Natural killer cell (primary cell): ENCODE measurements around the gene PTPRA. TPM values are rescaled to one million over a fixed set of nuclear protein-coding genes. Genes with fewer than 3 reads are reported as not detected.

Experiments
- ATAC-seq, 3 donors: fragments of 150-1000 bp in 2 of 3; fragments of 200-7000 bp in 1 of 3; cut with Tn5 transposase; 1 replicate in 1 of 3; 2 replicates in 2 of 3; pipeline ENCODE4 v1.10.0; 2021; ENCODE audit warnings: mild to moderate bottlenecking in 2 of 3, moderate library complexity in 2 of 3
- DNase-seq, 2 donors: peaks; one replicate each; pipeline versions ENCODE4 v3.0.0 to v3.0.0-alpha.2; 2013 to 2021; ENCODE audit warnings: mixed read lengths in 1 of 2
- H3K27ac ChIP-seq: one replicate; pipeline ENCODE4 v1.5.1; 2013; ENCODE audit warnings: mild to moderate bottlenecking, low read length
- H3K27me3 ChIP-seq: one replicate; pipeline ENCODE4 v1.6.1; 2013; ENCODE audit warnings: low read length; ENCODE audit not compliant: control insufficient read depth, insufficient read depth
- H3K36me3 ChIP-seq: one replicate; pipeline ENCODE4 v1.6.1; 2013; ENCODE audit warnings: low read length; ENCODE audit not compliant: control insufficient read depth, insufficient read depth
- H3K4me1 ChIP-seq: one replicate; pipeline ENCODE4 v1.6.1; 2013; ENCODE audit warnings: low read length; ENCODE audit not compliant: control insufficient read depth, insufficient read depth
- H3K4me3 ChIP-seq: one replicate; pipeline ENCODE4 v1.5.1; 2013; ENCODE audit warnings: low read length
- H3K9me3 ChIP-seq: one replicate; pipeline ENCODE4 v1.6.1; 2013; ENCODE audit warnings: low read length; ENCODE audit not compliant: control insufficient read depth, insufficient read depth
- H3K27ac Mint-ChIP-seq, 2 donors: one replicate each; pipeline ENCODE4 v1.8.0; 2022; ENCODE audit warnings: mild to moderate bottlenecking in 2 of 2, mixed read lengths in 2 of 2, moderate library complexity in 1 of 2
- H3K27me3 Mint-ChIP-seq, 2 donors: one replicate each; pipeline ENCODE4 v1.8.0; 2022; ENCODE audit warnings: low read depth in 2 of 2, mixed read lengths in 2 of 2
- H3K36me3 Mint-ChIP-seq: one replicate; pipeline ENCODE4 v1.8.0; 2022; ENCODE audit warnings: mixed read lengths
- H3K4me1 Mint-ChIP-seq, 2 donors: one replicate each; pipeline ENCODE4 v1.8.0; 2022; ENCODE audit warnings: mixed read lengths in 2 of 2
- H3K4me3 Mint-ChIP-seq: one replicate; pipeline ENCODE4 v1.8.0; 2022; ENCODE audit warnings: mild to moderate bottlenecking, moderate library complexity, mixed read lengths
- H3K9me3 Mint-ChIP-seq, 2 donors: one replicate each; pipeline ENCODE4 v1.8.0; 2022; ENCODE audit warnings: mixed read lengths in 2 of 2
- WGBS: methylation state at CpG from one replicate; pipeline ENCODE4 v1.1.7; 2013; ENCODE audit warnings: missing lambda C conversion rate; ENCODE audit not compliant: insufficient coverage; 5-methylcytosine and 5-hydroxymethylcytosine counted together
- intact Hi-C: fragments of 100-400 bp; cut with micrococcal nuclease; formaldehyde crosslinking; loops from one replicate; pipeline ENCODE4 v1.14.2; 2022
- total RNA-seq, 4 donors: library from RNA; stranded (reverse); fragments of 120-200 nt in 1 of 4; gene quantifications; one replicate each; pipeline versions ENCODE4 v1.2.3 to v1.2.4, GENCODE V29; 2013 to 2022
- TF ChIP-seq, protein P1 (sequence below): fragments of 200-600 bp; IDR thresholded peaks from one replicate; pipeline ENCODE4 v1.8.0; 2022; ENCODE audit warnings: antibody characterized with exemption

The PTPRA gene
- total RNA-seq, 3 donors from 2014 or later (not counting 1 experiment from before 2014, with no cell fraction given), result 125 to 172 (median 141) TPM

GRCh38 chr20:2902818-2903217 is 29.5 kb downstream of the PTPRA start:
- H3K27me3 Mint-ChIP-seq, result no peaks in the 10 kb centered on the region
- H3K4me3 ChIP-seq, result no peak overlapping the region
- no peak for DNase-seq
- H3K9me3 Mint-ChIP-seq, result no peaks in the 10 kb centered on the region
- H3K27ac Mint-ChIP-seq, result peak overlapping the region; percentile 31 to 43
- no peak overlapping the region for H3K4me3 Mint-ChIP-seq
- peaks cover 17% of the 10 kb centered on the region for H3K4me1 ChIP-seq
- H3K36me3 Mint-ChIP-seq, result no peaks in the 10 kb centered on the region
- intact Hi-C loops, result no loop called here
- no peak overlapping the region for H3K27ac ChIP-seq
- H3K27me3 ChIP-seq, result no peaks in the 10 kb centered on the region
- H3K4me1 Mint-ChIP-seq, result peaks cover 46 to 54% of the 10 kb centered on the region in 2 donors
- H3K36me3 ChIP-seq, result no peaks in the 10 kb centered on the region
- no peaks in the 10 kb centered on the region for H3K9me3 ChIP-seq
- WGBS, result 100% methylated on average over 2 of the region's 3 CpGs
- TF ChIP-seq, protein P1, sequence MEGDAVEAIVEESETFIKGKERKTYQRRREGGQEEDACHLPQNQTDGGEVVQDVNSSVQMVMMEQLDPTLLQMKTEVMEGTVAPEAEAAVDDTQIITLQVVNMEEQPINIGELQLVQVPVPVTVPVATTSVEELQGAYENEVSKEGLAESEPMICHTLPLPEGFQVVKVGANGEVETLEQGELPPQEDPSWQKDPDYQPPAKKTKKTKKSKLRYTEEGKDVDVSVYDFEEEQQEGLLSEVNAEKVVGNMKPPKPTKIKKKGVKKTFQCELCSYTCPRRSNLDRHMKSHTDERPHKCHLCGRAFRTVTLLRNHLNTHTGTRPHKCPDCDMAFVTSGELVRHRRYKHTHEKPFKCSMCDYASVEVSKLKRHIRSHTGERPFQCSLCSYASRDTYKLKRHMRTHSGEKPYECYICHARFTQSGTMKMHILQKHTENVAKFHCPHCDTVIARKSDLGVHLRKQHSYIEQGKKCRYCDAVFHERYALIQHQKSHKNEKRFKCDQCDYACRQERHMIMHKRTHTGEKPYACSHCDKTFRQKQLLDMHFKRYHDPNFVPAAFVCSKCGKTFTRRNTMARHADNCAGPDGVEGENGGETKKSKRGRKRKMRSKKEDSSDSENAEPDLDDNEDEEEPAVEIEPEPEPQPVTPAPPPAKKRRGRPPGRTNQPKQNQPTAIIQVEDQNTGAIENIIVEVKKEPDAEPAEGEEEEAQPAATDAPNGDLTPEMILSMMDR, result no peak
- ATAC-seq, result no peak

DNA sequence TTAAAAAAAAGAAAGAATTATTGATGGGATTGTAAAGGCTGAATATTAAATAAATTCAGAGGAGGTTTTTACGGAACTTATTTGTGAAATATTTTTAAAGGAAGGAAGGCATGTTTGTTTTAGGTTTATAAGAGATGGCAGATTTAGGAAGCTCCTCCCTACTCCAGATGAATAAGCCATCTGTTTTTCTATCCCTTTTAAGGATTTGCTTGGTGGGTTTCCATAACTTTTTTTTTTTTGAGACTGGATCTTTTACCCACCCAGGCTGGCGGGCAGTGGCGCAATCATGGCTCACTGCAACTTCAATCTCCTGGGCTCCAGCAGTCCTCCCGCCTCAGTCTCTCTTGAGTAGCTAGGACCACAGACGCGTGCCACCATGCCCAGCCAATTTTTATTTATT is 30.4 kb downstream of the PTPRA start:
- intact Hi-C loops, result no loop called here
- no peak for ATAC-seq
- Histone ChIP-seq H3K27ac (no peak overlapping the region), H3K9me3 (no peaks in the 10 kb centered on the region), H3K27me3 (no peaks in the 10 kb centered on the region), H3K4me1 (peaks cover 17% of the 10 kb centered on the region), H3K4me3 (no peak overlapping the region), H3K36me3 (no peaks in the 10 kb centered on the region)
- 97% methylated on average over 6 of the region's 6 CpGs for WGBS
- Mint-ChIP-seq H3K9me3 (no peaks in the 10 kb centered on the region), H3K4me1 (peaks cover 50 to 53% of the 10 kb centered on the region in 2 donors), H3K27ac (peak overlapping the region; percentile 20 to 43), H3K27me3 (no peaks in the 10 kb centered on the region), H3K36me3 (no peaks in the 10 kb centered on the region), H3K4me3 (no peak overlapping the region)
- TF ChIP-seq, protein P1, result no peak
- DNase-seq, result no peak

DNA sequence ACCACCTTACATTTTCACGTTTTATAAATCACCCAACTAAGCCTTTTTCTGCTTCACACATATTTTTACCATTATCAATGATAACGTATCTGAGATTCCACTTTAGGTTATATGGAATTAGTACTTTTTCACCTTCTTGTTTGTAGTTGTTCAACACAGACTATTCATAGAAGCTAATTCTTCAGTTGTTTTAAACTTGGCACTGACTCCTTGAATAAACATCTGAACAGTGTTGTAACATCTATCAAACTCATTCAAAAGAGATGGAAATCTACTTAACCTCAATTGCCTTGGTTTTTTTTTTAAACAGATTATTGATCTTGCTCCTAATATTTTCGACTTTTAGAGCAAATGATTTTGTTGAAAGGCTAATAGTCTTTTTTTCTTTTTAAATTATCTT is 34.2 kb downstream of the PTPRA start:
- Mint-ChIP-seq H3K27ac (no peak overlapping the region), H3K36me3 (no peaks in the 10 kb centered on the region), H3K9me3 (no peaks in the 10 kb centered on the region), H3K27me3 (no peaks in the 10 kb centered on the region), H3K4me1 (peaks cover 18 to 23% of the 10 kb centered on the region in 2 donors), H3K4me3 (no peak overlapping the region)
- TF ChIP-seq, protein P1, result no peak
- Histone ChIP-seq H3K27ac (no peak overlapping the region), H3K27me3 (no peaks in the 10 kb centered on the region), H3K4me3 (no peak overlapping the region), H3K9me3 (no peaks in the 10 kb centered on the region), H3K4me1 (no peaks in the 10 kb centered on the region), H3K36me3 (peaks cover 5% of the 10 kb centered on the region)
- intact Hi-C loops, result loop anchor here (5.0 kb wide), 1 partner anchor 35 kb away; the partner anchor contains the start of gene PTPRA
- DNase-seq (no peak), ATAC-seq (no peak)
- no CpG with 5 or more reads among the region's 3 CpGs for WGBS

DNA sequence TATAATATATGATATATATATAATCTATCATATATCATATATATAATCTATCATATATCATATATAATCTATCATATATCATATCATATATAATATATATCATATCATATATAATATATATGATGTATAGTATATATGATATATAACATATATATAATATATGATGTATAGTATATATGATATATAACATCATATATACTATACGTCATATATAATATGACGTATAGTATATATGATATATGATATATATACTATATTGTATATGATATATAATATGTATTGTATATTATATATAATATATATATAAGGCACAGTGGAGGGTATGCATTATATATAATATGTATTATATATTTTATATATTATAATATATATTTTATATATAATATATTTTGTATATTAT is 36.7 kb downstream of the PTPRA start:
- no peaks in the 10 kb centered on the region for H3K9me3 ChIP-seq
- H3K4me3 ChIP-seq, result no peak overlapping the region
- H3K4me1 ChIP-seq, result no peaks in the 10 kb centered on the region
- peaks cover 5% of the 10 kb centered on the region for H3K36me3 ChIP-seq
- no peak for DNase-seq
- no peaks in the 10 kb centered on the region for H3K36me3 Mint-ChIP-seq
- no peak for ATAC-seq
- H3K27me3 ChIP-seq, result no peaks in the 10 kb centered on the region
- H3K4me1 Mint-ChIP-seq, result peaks cover 17 to 18% of the 10 kb centered on the region in 2 donors
- no peak overlapping the region for H3K27ac Mint-ChIP-seq
- H3K27ac ChIP-seq, result no peak overlapping the region
- TF ChIP-seq, protein P1, result no peak
- no peaks in the 10 kb centered on the region for H3K27me3 Mint-ChIP-seq
- H3K9me3 Mint-ChIP-seq, result no peaks in the 10 kb centered on the region
- H3K4me3 Mint-ChIP-seq, result no peak overlapping the region
- WGBS, result no CpG with 5 or more reads among the region's 2 CpGs
- intact Hi-C loops, result loop anchor here (5.0 kb wide), 1 partner anchor 38 kb away; the partner anchor contains the start of gene PTPRA
